Transverse colon (tissue), 4 donors: ENCODE results near the gene FITM2. TPM values are rescaled to one million over a fixed set of nuclear protein-coding genes. Genes with fewer than 3 reads are reported as not detected.
"Not testable (repeated sequence)": the region's sequence is repeated elsewhere in the genome, so short reads cannot be mapped to it uniquely, and the experiment has no call there.

Experiments
- DNase-seq: peaks from one replicate; pipeline ENCODE4 v3.0.0-alpha.2; 2019
- H3K27ac ChIP-seq, 4 donors: fragments of 200-600 bp; sonication (generic); 2 replicates each; pipeline ENCODE4 v1.5.1; 2016 to 2018; ENCODE audit warnings: inconsistent platforms in 4 of 4
- H3K27me3 ChIP-seq: fragments of 200-600 bp; sonication (generic); 2 replicates; pipeline ENCODE4 v1.5.1; 2017; ENCODE audit warnings: inconsistent platforms
- H3K36me3 ChIP-seq, 4 donors: fragments of 200-600 bp; sonication (generic); 2 replicates each; pipeline ENCODE4 v1.5.1; 2017 to 2019; ENCODE audit warnings: inconsistent platforms in 4 of 4
- H3K4me1 ChIP-seq, 4 donors: fragments of 200-600 bp; sonication (generic); 2 replicates each; pipeline ENCODE4 v1.5.1; 2017 to 2020; ENCODE audit warnings: inconsistent platforms in 4 of 4
- H3K4me3 ChIP-seq, 4 donors: fragments of 200-600 bp; sonication (generic); 1 replicate in 1 of 4; 2 replicates in 3 of 4; pipeline versions ENCODE4 v1.5.1 to v1.6.1; 2017 to 2019; ENCODE audit warnings: inconsistent platforms in 4 of 4
- H3K9me3 ChIP-seq, 2 donors: fragments of 200-600 bp; sonication (generic); 2 replicates each; pipeline ENCODE4 v1.5.1; 2017 to 2019; ENCODE audit warnings: inconsistent platforms in 2 of 2
- EP300 ChIP-seq: sonication (generic); formaldehyde crosslinking; IDR thresholded peaks from one replicate; pipeline ENCODE4 v1.6.1; 2017; ENCODE audit warnings: antibody characterized with exemption, low read depth
- POLR2A ChIP-seq: fragments of 450-650 bp; IDR thresholded peaks from one replicate; pipeline ENCODE4 v1.6.1; 2016; ENCODE audit warnings: antibody characterized with exemption, mild to moderate bottlenecking, moderate library complexity
- POLR2AphosphoS5 ChIP-seq, 3 donors: sonication (generic); formaldehyde crosslinking; IDR thresholded peaks; one replicate each; pipeline ENCODE4 v1.6.1; 2016; ENCODE audit warnings: antibody characterized with exemption in 3 of 3
- WGBS, 2 donors: methylation state at CpG; one replicate each; pipeline ENCODE4 v1.1.5; 2018; ENCODE audit warnings: low coverage in 1 of 2; 5-methylcytosine and 5-hydroxymethylcytosine counted together
- in situ Hi-C, 4 donors: fragments of 200-750 bp; cut with MboI; loops; one replicate each; pipeline versions ENCODE4 v1.15.0 to v1.15.1; 2017; ENCODE audit warnings: low sequenced_read_pairs in 3 of 4, low pct_ligation_motif_present in 1 of 4, low pct_unique_long_range_greater_than_20kb in 1 of 4
- intact Hi-C: fragments of 100-400 bp; cut with DNase I; formaldehyde crosslinking; loops from one replicate; pipeline ENCODE4 v1.15.1; 2023; ENCODE audit warnings: low total_unique reads
- total RNA-seq, 4 donors: library from RNA; depleted of rRNA; stranded (reverse); fragments of >200 nt; gene quantifications; one replicate each; pipeline ENCODE4 v1.1.0, GENCODE V29; 2016
- TF ChIP-seq, protein P1 (sequence below), 5 experiments: fragments of 200-600 bp in 3 of 5; fragments of 450-650 bp in 2 of 5; sonication (generic) in 3 of 5; IDR thresholded peaks; 1 replicate in 2 of 5; 2 replicates in 3 of 5; pipeline ENCODE4 v1.5.1; 2016 to 2017; ENCODE audit warnings: antibody characterized with exemption in 5 of 5, inconsistent platforms in 3 of 5, mild to moderate bottlenecking in 2 of 5, moderate library complexity in 1 of 5

Gene FITM2
- total RNA-seq, 4 donors from 2014 or later, result 4.1 to 12.4 (median 9.7) TPM

DNA sequence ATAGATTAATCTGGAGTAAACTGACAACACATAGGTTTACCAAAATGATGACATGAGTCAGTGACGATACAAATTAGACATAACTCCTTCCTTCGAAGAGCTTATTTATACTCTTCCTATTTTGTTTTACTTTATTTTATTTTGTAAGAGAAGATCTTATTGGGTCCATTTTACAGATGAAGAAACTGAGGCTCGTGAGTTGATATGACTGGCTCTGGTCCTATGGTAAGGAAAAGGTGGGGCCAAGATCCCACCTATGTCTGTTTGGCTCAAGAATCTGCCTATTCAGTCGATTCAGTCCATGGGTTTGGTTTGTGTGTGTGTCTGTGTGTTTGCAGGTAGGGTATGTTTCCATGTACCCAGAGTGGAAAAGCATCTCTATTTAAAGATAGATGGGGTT, 17.4 kb upstream of the FITM2 start:
- no peak overlapping the region for H3K4me3 ChIP-seq
- H3K27ac ChIP-seq, result no peak overlapping the region
- WGBS, 2 donors, result 76 to 94% methylated on average over 3 to 4 of the region's 4 CpGs
- peaks cover 0 to 19% (median 17%) of the 10 kb centered on the region in 4 donors for H3K4me1 ChIP-seq
- in situ Hi-C loops, result no loop called here
- no peak for DNase-seq
- peaks cover 17% of the 10 kb centered on the region for H3K27me3 ChIP-seq
- H3K9me3 ChIP-seq, result no peaks in the 10 kb centered on the region
- intact Hi-C loops, result no loop called here
- TF ChIP-seq EP300 (no peak), POLR2AphosphoS5 (IDR thresholded peaks at IDR 0.05) (no peak), POLR2A (no peak)
- TF ChIP-seq, protein P1, sequence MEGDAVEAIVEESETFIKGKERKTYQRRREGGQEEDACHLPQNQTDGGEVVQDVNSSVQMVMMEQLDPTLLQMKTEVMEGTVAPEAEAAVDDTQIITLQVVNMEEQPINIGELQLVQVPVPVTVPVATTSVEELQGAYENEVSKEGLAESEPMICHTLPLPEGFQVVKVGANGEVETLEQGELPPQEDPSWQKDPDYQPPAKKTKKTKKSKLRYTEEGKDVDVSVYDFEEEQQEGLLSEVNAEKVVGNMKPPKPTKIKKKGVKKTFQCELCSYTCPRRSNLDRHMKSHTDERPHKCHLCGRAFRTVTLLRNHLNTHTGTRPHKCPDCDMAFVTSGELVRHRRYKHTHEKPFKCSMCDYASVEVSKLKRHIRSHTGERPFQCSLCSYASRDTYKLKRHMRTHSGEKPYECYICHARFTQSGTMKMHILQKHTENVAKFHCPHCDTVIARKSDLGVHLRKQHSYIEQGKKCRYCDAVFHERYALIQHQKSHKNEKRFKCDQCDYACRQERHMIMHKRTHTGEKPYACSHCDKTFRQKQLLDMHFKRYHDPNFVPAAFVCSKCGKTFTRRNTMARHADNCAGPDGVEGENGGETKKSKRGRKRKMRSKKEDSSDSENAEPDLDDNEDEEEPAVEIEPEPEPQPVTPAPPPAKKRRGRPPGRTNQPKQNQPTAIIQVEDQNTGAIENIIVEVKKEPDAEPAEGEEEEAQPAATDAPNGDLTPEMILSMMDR (IDR thresholded peaks at IDR 0.05), result no peak
- H3K36me3 ChIP-seq, result no peaks in the 10 kb centered on the region

DNA sequence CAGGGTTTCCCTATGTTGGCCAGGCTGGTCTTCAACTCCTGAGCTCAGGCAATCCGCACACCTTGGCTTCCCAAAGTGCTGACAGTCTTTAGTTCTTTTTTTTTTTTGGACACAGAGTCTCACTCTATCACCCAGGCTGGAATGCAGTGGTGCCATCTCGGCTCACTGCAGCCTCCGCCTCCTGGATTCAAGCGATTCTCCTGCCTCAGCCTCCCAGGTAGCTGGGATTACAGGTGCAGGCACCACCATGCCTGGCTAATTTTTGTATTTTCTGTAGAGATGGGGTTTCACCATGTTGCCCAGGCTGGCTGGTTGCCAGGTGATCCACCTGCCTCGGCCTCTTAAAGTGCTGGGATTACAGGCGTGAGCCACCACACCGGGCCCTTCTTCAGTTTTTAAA, 16.7 kb upstream of the FITM2 start:
- H3K27ac ChIP-seq, DNase-seq, H3K9me3 ChIP-seq, H3K36me3 ChIP-seq, in situ Hi-C loops, intact Hi-C loops, H3K4me3 ChIP-seq: not testable (repeated sequence)
- peaks cover 17% of the 10 kb centered on the region for H3K27me3 ChIP-seq
- WGBS, 2 donors, result 60 to 87% methylated on average over 1 to 7 of the region's 7 CpGs
- H3K4me1 ChIP-seq, result peaks cover 0 to 19% (median 17%) of the 10 kb centered on the region in 4 donors

DNA sequence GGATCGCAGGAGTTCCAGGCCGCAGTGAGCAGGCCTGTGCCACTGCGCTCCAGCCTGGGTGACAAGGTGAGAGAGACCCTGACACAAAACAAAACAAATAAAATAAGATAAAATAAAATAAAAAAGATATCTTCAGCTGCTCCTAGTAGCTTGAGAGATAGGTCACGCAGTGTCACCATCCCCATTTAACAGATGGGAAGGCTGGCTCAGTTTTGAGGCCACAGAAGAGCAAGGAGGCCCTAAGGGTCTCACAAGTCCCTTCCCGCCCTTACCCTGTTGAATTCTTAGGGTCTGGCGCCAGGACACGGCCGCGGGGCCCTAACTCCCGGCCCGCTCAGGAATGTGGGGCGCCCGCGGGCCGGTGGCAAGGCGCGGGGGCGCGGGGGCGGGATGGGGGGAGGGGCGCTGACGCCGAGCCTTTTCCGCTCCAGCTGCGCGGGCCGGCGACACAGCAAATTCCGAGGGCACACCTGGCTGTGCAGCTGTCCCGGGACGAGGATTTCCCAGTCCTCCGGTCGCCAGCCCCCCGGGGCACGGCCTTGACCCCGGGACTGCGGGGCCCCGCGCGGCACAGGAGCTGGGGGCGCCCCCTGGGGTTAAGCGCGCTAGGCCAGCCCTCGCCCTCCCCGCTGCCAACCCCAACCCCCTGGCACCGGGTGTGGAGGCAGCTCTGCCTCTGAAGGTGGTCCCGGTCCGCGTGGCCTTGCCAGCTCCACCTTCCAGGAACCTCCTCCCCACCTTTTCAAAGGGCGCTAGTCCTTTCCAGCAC, 15.6 kb upstream of the FITM2 start:
- H3K4me3 ChIP-seq, result peak overlapping the region; percentile 8 to 45 (median 36)
- peaks cover 0 to 19% (median 17%) of the 10 kb centered on the region in 4 donors for H3K4me1 ChIP-seq
- in situ Hi-C loops (no loop called here), intact Hi-C loops (no loop called here)
- no peaks in the 10 kb centered on the region for H3K9me3 ChIP-seq
- no peaks in the 10 kb centered on the region for H3K36me3 ChIP-seq
- 14 to 90% methylated on average over 4 to 38 of the region's 50 CpGs for WGBS, 2 donors
- TF ChIP-seq, protein P1 (IDR thresholded peaks at IDR 0.05), result peak in 1 of 5 experiments; percentile 4
- no peak for TF ChIP-seq POLR2A
- no peak for DNase-seq
- H3K27ac ChIP-seq, result peak overlapping the region in 3 of 4 donors; percentile 0 to 48 (median 21)
- peaks cover 17% of the 10 kb centered on the region for H3K27me3 ChIP-seq

DNA sequence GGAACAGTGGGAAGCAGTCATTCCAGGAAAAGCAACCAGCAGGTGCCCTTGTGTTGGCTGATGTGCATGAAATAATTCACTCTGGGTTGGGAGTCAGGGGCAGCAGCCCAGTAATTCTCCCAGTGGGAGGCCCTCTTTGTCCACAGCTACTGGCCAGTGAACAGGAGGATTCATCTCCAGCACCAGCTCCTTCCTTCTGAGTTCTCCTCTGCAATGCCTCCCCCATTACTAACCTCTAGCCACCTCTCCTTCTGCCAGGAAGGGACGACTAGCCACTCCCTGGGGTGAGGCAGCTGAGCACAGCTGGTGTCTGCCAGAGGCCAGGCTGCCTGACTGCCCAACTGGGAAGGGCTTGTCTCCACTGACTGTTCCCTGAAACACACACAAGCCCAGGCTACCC, 13.3 kb upstream of the FITM2 start:
- peaks cover 17% of the 10 kb centered on the region for H3K27me3 ChIP-seq
- peak overlapping the region; percentile 58 to 72 (median 65) for H3K27ac ChIP-seq
- H3K9me3 ChIP-seq, result no peaks in the 10 kb centered on the region
- peaks cover 0 to 19% (median 17%) of the 10 kb centered on the region in 4 donors for H3K4me1 ChIP-seq
- TF ChIP-seq, protein P1 (IDR thresholded peaks at IDR 0.05), result peak in 1 of 5 experiments; percentile 8
- no peak for TF ChIP-seq POLR2A
- TF ChIP-seq POLR2AphosphoS5 (IDR thresholded peaks at IDR 0.05), result peak in 2 of 3 donors; percentile 29 to 71
- no peak for TF ChIP-seq EP300
- 23% methylated on average over 1 of the region's 1 CpG; no CpG with 5 or more reads in 1 of the 2 donors for WGBS, 2 donors
- no peak overlapping the region for H3K4me3 ChIP-seq
- no peaks in the 10 kb centered on the region for H3K36me3 ChIP-seq
- intact Hi-C loops, result no loop called here
- in situ Hi-C loops, result loop anchor here in 1 of 4 donors (25.0 kb wide), 1 partner anchor 212 kb away; no protein-coding TSS in a partner anchor
- peak; percentile 78 for DNase-seq
